ENCODE data around the gene FGFR3.

DNA sequence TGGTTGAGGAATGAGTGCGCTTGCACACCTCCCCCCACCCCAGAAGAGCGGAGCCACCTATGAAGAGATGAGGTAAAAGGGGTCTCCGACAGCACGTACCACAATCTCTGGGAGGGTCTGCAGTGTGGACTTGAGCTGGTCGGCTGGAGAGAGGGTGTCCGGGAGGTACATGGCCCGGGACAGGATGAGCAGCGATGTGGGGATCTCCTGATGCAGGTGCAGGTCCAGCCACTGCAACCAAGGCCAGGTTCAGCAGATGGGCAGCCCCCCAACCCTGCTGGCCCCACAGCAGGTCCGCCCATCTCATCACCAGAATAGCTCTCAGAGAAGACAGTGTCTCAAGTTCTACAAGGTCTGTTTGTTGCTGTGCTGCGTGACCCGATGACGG lies 30.4 kb downstream of the FGFR3 start:
- TF ChIP-seq, protein P1, sequence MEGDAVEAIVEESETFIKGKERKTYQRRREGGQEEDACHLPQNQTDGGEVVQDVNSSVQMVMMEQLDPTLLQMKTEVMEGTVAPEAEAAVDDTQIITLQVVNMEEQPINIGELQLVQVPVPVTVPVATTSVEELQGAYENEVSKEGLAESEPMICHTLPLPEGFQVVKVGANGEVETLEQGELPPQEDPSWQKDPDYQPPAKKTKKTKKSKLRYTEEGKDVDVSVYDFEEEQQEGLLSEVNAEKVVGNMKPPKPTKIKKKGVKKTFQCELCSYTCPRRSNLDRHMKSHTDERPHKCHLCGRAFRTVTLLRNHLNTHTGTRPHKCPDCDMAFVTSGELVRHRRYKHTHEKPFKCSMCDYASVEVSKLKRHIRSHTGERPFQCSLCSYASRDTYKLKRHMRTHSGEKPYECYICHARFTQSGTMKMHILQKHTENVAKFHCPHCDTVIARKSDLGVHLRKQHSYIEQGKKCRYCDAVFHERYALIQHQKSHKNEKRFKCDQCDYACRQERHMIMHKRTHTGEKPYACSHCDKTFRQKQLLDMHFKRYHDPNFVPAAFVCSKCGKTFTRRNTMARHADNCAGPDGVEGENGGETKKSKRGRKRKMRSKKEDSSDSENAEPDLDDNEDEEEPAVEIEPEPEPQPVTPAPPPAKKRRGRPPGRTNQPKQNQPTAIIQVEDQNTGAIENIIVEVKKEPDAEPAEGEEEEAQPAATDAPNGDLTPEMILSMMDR (IDR thresholded peaks at IDR 0.05; ENCODE audit: low read depth, low read length) = no peak
- no peak for TF ChIP-seq EZH2phosphoT487 (IDR thresholded peaks at IDR 0.05; ENCODE audit: low read depth)
